IPS-15b (cell line): Measurements from ENCODE around the gene C15orf62.

Experiments used
- H3K27me3 ChIP-seq: one replicate; pipeline ENCODE4 v1.6.1; 2013; ENCODE audit warnings: low read length; ENCODE audit not compliant: control insufficient read depth, insufficient read depth
- H3K36me3 ChIP-seq: one replicate; pipeline ENCODE4 v1.6.1; 2013; ENCODE audit warnings: low read length; ENCODE audit not compliant: control insufficient read depth, insufficient read depth
- H3K4me1 ChIP-seq: one replicate; pipeline ENCODE4 v1.6.1; 2013; ENCODE audit warnings: mild to moderate bottlenecking, low read length; ENCODE audit not compliant: control insufficient read depth, insufficient read depth
- H3K4me3 ChIP-seq: one replicate; pipeline ENCODE4 v1.5.1; 2013; ENCODE audit warnings: low read depth, low read length
- H3K9ac ChIP-seq: one replicate; pipeline ENCODE4 v1.6.1; 2013; ENCODE audit warnings: low read depth, mild to moderate bottlenecking, low read length
- H3K9me3 ChIP-seq: one replicate; pipeline ENCODE4 v1.6.1; 2013; ENCODE audit warnings: mild to moderate bottlenecking, low read length; ENCODE audit not compliant: control insufficient read depth, insufficient read depth

Gene C15orf62

GRCh38 chr15:40769274-40770146, at the start of gene C15orf62:
Gene C15orf62 (plus strand): TSS chr15:40769980. CDS start chr15:40770496, 516 bp downstream.
- Histone ChIP-seq H3K9ac (no peak within 1 kb of the TSS), H3K4me3 (no peak within 1 kb of the TSS), H3K4me1 (peaks cover 16% of the 10 kb centered on the region), H3K36me3 (peaks cover 24% of the 10 kb centered on the region), H3K27me3 (peaks cover under 1% of the 10 kb centered on the region), H3K9me3 (no peaks in the 10 kb centered on the region)

- no peak overlapping the region for H3K4me3 ChIP-seq
- no peaks in the 10 kb centered on the region for H3K9me3 ChIP-seq
- H3K27me3 ChIP-seq: no peaks in the 10 kb centered on the region
- no peaks in the 10 kb centered on the region for H3K4me1 ChIP-seq
- peaks cover 2% of the 10 kb centered on the region for H3K36me3 ChIP-seq
- H3K9ac ChIP-seq: no peak overlapping the region
Observed at GRCh38 chr15:40721701-40722100, 48.1 kb upstream of the C15orf62 start.

GRCh38 chr15:40722354-40722753, 47.4 kb upstream of the C15orf62 start:
- Histone ChIP-seq H3K36me3 (peaks cover 2% of the 10 kb centered on the region), H3K9ac (no peak overlapping the region), H3K27me3 (no peaks in the 10 kb centered on the region), H3K4me1 (no peaks in the 10 kb centered on the region), H3K9me3 (no peaks in the 10 kb centered on the region), H3K4me3 (no peak overlapping the region)

GRCh38 chr15:40722934-40723333, 46.8 kb upstream of the C15orf62 start:
- Histone ChIP-seq H3K9me3 (no peaks in the 10 kb centered on the region), H3K9ac (no peak overlapping the region), H3K27me3 (no peaks in the 10 kb centered on the region), H3K4me3 (no peak overlapping the region), H3K4me1 (no peaks in the 10 kb centered on the region), H3K36me3 (peaks cover 2% of the 10 kb centered on the region)

GRCh38 chr15:40723919-40724318, 45.9 kb upstream of the C15orf62 start:
- no peak overlapping the region for H3K9ac ChIP-seq
- no peaks in the 10 kb centered on the region for H3K27me3 ChIP-seq
- no peak overlapping the region for H3K4me3 ChIP-seq
- no peaks in the 10 kb centered on the region for H3K4me1 ChIP-seq
- H3K9me3 ChIP-seq: no peaks in the 10 kb centered on the region
- H3K36me3 ChIP-seq: peaks cover 2% of the 10 kb centered on the region

- Histone ChIP-seq H3K9me3 (no peaks in the 10 kb centered on the region), H3K9ac (no peak overlapping the region), H3K4me3 (no peak overlapping the region), H3K27me3 (no peaks in the 10 kb centered on the region), H3K36me3 (peaks cover 16% of the 10 kb centered on the region), H3K4me1 (no peaks in the 10 kb centered on the region)
Observed at GRCh38 chr15:40731034-40731433, 38.7 kb upstream of the C15orf62 start.

GRCh38 chr15:40736575-40736974, 33.2 kb upstream of the C15orf62 start:
- Histone ChIP-seq H3K4me3 (no peak overlapping the region), H3K27me3 (no peaks in the 10 kb centered on the region), H3K9ac (no peak overlapping the region), H3K36me3 (peaks cover 15% of the 10 kb centered on the region), H3K9me3 (no peaks in the 10 kb centered on the region), H3K4me1 (peaks cover 17% of the 10 kb centered on the region)

- H3K27me3 ChIP-seq: no peaks in the 10 kb centered on the region
- no peaks in the 10 kb centered on the region for H3K9me3 ChIP-seq
- peaks cover 15% of the 10 kb centered on the region for H3K36me3 ChIP-seq
- peaks cover 17% of the 10 kb centered on the region for H3K4me1 ChIP-seq
- H3K9ac ChIP-seq: no peak overlapping the region
- no peak overlapping the region for H3K4me3 ChIP-seq
Observed at GRCh38 chr15:40737048-40737447, 32.7 kb upstream of the C15orf62 start.

- Histone ChIP-seq H3K9me3 (no peaks in the 10 kb centered on the region), H3K27me3 (no peaks in the 10 kb centered on the region), H3K4me1 (peaks cover 17% of the 10 kb centered on the region), H3K4me3 (no peak overlapping the region), H3K9ac (no peak overlapping the region), H3K36me3 (peaks cover 10% of the 10 kb centered on the region)
Observed at GRCh38 chr15:40739047-40739446, 30.7 kb upstream of the C15orf62 start.

- peak overlapping the region; percentile 50 for H3K9ac ChIP-seq
- no peaks in the 10 kb centered on the region for H3K27me3 ChIP-seq
- peaks cover 12% of the 10 kb centered on the region for H3K36me3 ChIP-seq
- no peaks in the 10 kb centered on the region for H3K9me3 ChIP-seq
- peaks cover 17% of the 10 kb centered on the region for H3K4me1 ChIP-seq
- no peak overlapping the region for H3K4me3 ChIP-seq
Observed at GRCh38 chr15:40739854-40740253, 29.9 kb upstream of the C15orf62 start.

- peaks cover 13% of the 10 kb centered on the region for H3K4me1 ChIP-seq
- peaks cover 7% of the 10 kb centered on the region for H3K36me3 ChIP-seq
- H3K27me3 ChIP-seq: no peaks in the 10 kb centered on the region
- H3K4me3 ChIP-seq: no peak overlapping the region
- no peaks in the 10 kb centered on the region for H3K9me3 ChIP-seq
- no peak overlapping the region for H3K9ac ChIP-seq
Observed at GRCh38 chr15:40743485-40743901, 26.3 kb upstream of the C15orf62 start.
